K562 (cell line): ENCODE measurements around the gene NGDN. TPM values are rescaled to one million over a fixed set of nuclear protein-coding genes. Genes with fewer than 3 reads are reported as not detected.
A peak's percentile ranks its signal among the peaks of the same experiment; 100 is the strongest.

Experiments
- ATAC-seq: fragments of 200-7000 bp; cut with Tn5 transposase; 3 replicates; pipeline ENCODE4 v1.9.1; 2020; ENCODE audit warnings: moderate library complexity
- BruUV-seq: library from RNA; stranded (reverse); fragments of 400-500 nt; replicated peaks from 2 replicates; lab custom pipeline; 2021; lab: Mats Ljungman, UMichigan
- CTCF ChIA-PET: fragments of 300-600 bp; formaldehyde crosslinking; extraction: SDS; loops from one replicate; lab custom pipeline; 2021; ENCODE audit warnings: low intra/inter-chr PET ratio; lab: Yijun Ruan, JAX
- POLR2A ChIA-PET: fragments of 300-600, 350-650 bp; sonication (Branson Sonifier 250); formaldehyde crosslinking; extraction: SDS; loops from one replicate; lab custom pipeline; 2021; ENCODE audit warnings: antibody characterized with exemption, inconsistent platforms; lab: Yijun Ruan, JAX
- DNase-seq, 4 experiments: peaks; one replicate each; pipeline versions ENCODE4 v3.0.0 to v3.0.0-alpha.2; 2011 to 2018; ENCODE audit warnings: low spot score in 3 of 4, mixed read lengths in 3 of 4; ENCODE audit errors: extremely low read depth in 1 of 4
- FAIRE-seq: peaks from 2 replicates; lab custom pipeline; 2011; peaks lifted over from hg19 to GRCh38; lab: Jason Lieb, UNC
- H2AFZ ChIP-seq: 2 replicates; pipeline ENCODE4 v1.6.0; 2011; ENCODE audit warnings: low read depth, low read length, control low read depth, inconsistent platforms
- H3K27ac ChIP-seq: fragments of 200-600 bp; 3 replicates; pipeline ENCODE4 v1.8.0; 2011; ENCODE audit warnings: low read depth, mild to moderate bottlenecking, control low read depth, inconsistent platforms, low read length, moderate library complexity, mixed read lengths; ENCODE audit errors: extremely low read depth
- H3K27me3 ChIP-seq, 2 experiments: fragments of 300-600 bp in 1 of 2; 2 replicates in 1 of 2; 3 replicates in 1 of 2; pipeline versions ENCODE4 v1.6.0 to v1.8.0; 2011; ENCODE audit warnings: inconsistent platforms in 2 of 2, low read length in 2 of 2, mild to moderate bottlenecking in 1 of 2, mixed read lengths in 1 of 2, moderate library complexity in 1 of 2; ENCODE audit not compliant: control insufficient read depth in 2 of 2, insufficient read depth in 2 of 2
- H3K36me3 ChIP-seq: fragments of 300-600 bp; 3 replicates; pipeline ENCODE4 v1.8.0; 2011; ENCODE audit warnings: mild to moderate bottlenecking, low read length, inconsistent platforms; ENCODE audit not compliant: control insufficient read depth, insufficient read depth
- H3K4me1 ChIP-seq, 2 experiments: fragments of 200-600 bp in 1 of 2; replicated peaks in 1 of 2; 2 replicates in 1 of 2; 3 replicates in 1 of 2; pipeline versions ENCODE4 v1.5.1 to v1.8.0; 2011; ENCODE audit warnings: inconsistent platforms in 2 of 2, low read length in 2 of 2, mild to moderate bottlenecking in 1 of 2, mixed read lengths in 1 of 2, moderate library complexity in 1 of 2; ENCODE audit not compliant: control insufficient read depth in 2 of 2, insufficient read depth in 2 of 2
- H3K4me2 ChIP-seq: 2 replicates; pipeline ENCODE4 v1.6.1; 2011; ENCODE audit warnings: low read length, control low read depth, inconsistent platforms, mixed read lengths; ENCODE audit not compliant: insufficient read depth
- H3K4me3 ChIP-seq: fragments of 200-600 bp; sonication (generic), shearing (Covaris generic); 2 replicates; pipeline ENCODE4 v1.5.1; 2016; ENCODE audit warnings: control low read depth, inconsistent platforms
- H3K79me2 ChIP-seq: fragments of 200-600 bp; 3 replicates; pipeline ENCODE4 v1.8.0; 2011; ENCODE audit warnings: low read length, inconsistent platforms; ENCODE audit not compliant: control insufficient read depth, insufficient read depth
- H3K9ac ChIP-seq, 2 experiments: 2 replicates each; pipeline versions ENCODE4 v1.6.0 to v1.6.1; 2011; ENCODE audit warnings: low read depth in 2 of 2, low read length in 2 of 2, control low read depth in 1 of 2, inconsistent platforms in 1 of 2, mild to moderate bottlenecking in 1 of 2, mixed read lengths in 1 of 2; ENCODE audit not compliant: insufficient read depth in 1 of 2
- H3K9me1 ChIP-seq: one replicate; pipeline ENCODE4 v1.6.0; 2011; ENCODE audit warnings: inconsistent platforms, mild to moderate bottlenecking, low read length, moderate library complexity; ENCODE audit not compliant: control insufficient read depth, insufficient read depth
- H3K9me3 ChIP-seq: replicated peaks from 2 replicates; pipeline ENCODE4 v1.5.1; 2011; ENCODE audit warnings: low read depth, low read length, inconsistent platforms; ENCODE audit not compliant: control insufficient read depth, insufficient read depth
- H4K20me1 ChIP-seq: replicated peaks from 2 replicates; pipeline ENCODE4 v1.6.1; 2011; ENCODE audit warnings: low read length, inconsistent platforms, mixed read lengths; ENCODE audit not compliant: control insufficient read depth, insufficient read depth
- CBFA2T3 ChIP-seq: fragments of 450-650 bp; IDR thresholded peaks from 2 replicates; pipeline ENCODE4 v1.6.1; 2017
- FOXJ3 ChIP-seq: sonication (generic); formaldehyde crosslinking; IDR thresholded peaks from 2 replicates; pipeline ENCODE4 v1.4.0; 2020; ENCODE audit warnings: mild to moderate bottlenecking, missing genetic modification reagents
- HIVEP1 ChIP-seq: fragments of 250-450 bp; sonication (Bioruptor Pico); IDR thresholded peaks from 2 replicates; pipeline ENCODE4 v1.4.0; 2020; ENCODE audit warnings: mild to moderate bottlenecking
- HMG20A ChIP-seq: fragments of 450-650 bp; formaldehyde crosslinking; conservative IDR thresholded peaks from 2 replicates; pipeline ENCODE4 v1.4.0; 2020; ENCODE audit warnings: mild to moderate bottlenecking, mixed read lengths
- MEIS2 ChIP-seq: fragments of 450-650 bp; IDR thresholded peaks from 2 replicates; pipeline ENCODE4 v1.6.1; 2014; ENCODE audit warnings: mild to moderate bottlenecking; ENCODE audit not compliant: partially characterized antibody
- MXI1 ChIP-seq: IDR thresholded peaks from 2 replicates; pipeline ENCODE4 v1.6.1; 2011; ENCODE audit warnings: low read depth, mild to moderate bottlenecking, improper control_type of control experiment, low read length
- POLR3A ChIP-seq: IDR thresholded peaks from 2 replicates; pipeline ENCODE4 v1.6.1; 2011; ENCODE audit warnings: borderline replicate concordance, mild to moderate bottlenecking, moderate library complexity; ENCODE audit not compliant: insufficient read length, insufficient read depth; ENCODE audit errors: extremely low read depth
- PTTG1 ChIP-seq: fragments of 450-650 bp; IDR thresholded peaks from 2 replicates; pipeline ENCODE4 v1.6.1; 2016; ENCODE audit warnings: low read depth, mild to moderate bottlenecking, missing genetic modification characterization, missing compliant biosample characterization
- TGIF2 ChIP-seq: sonication (generic); formaldehyde crosslinking; IDR thresholded peaks from 2 replicates; pipeline ENCODE4 v1.8.1; 2022; ENCODE audit warnings: mild to moderate bottlenecking, missing genetic modification reagents, moderate library complexity
- ZNF175 ChIP-seq: fragments of 200-800 bp; sonication (Bioruptor generic); IDR thresholded peaks from 2 replicates; pipeline ENCODE4 v1.6.1; 2016; ENCODE audit warnings: low read depth, mild to moderate bottlenecking, missing genetic modification characterization, missing compliant biosample characterization
- ZNF23 ChIP-seq: fragments of 250-450 bp; sonication (Bioruptor Pico); IDR thresholded peaks from 2 replicates; pipeline ENCODE4 v1.4.0; 2020; ENCODE audit warnings: mild to moderate bottlenecking
- WGBS: fragments of 100-300 bp; shearing (Covaris generic); methylation state at CpG from one replicate; pipeline ENCODE4 v1.1.6; 2016; ENCODE audit warnings: low coverage, mixed read lengths; ENCODE audit not compliant: insufficient coverage; ENCODE audit errors: missing lambda C conversion rate; 5-methylcytosine and 5-hydroxymethylcytosine counted together
- in situ Hi-C: fragments of 300-500 bp; cut with MboI; formaldehyde crosslinking; loops from 4 replicates; pipeline ENCODE4 v1.15.0; 2018; ENCODE audit warnings: inconsistent platforms, mixed read lengths
- intact Hi-C: fragments of 100-400 bp; cut with micrococcal nuclease; formaldehyde crosslinking; loops from 2 replicates; pipeline ENCODE4 v1.14.2; 2022
- polyA plus RNA-seq, 8 experiments: library from polyadenylated mRNA; depleted of rRNA in 4 of 8; stranded (reverse) in 5 of 8; unstranded in 3 of 8; fragments of >200 nt; fragmentation: Nextera tagmentation in 2 of 8; fragmentation: Illumina TruSeq in 1 of 8; extraction: Ambion mirVana in 2 of 8; extraction: Trizol in 1 of 8; gene quantifications; 2 replicates each; pipeline versions ENCODE4 v1.2.1 to v1.2.3, GENCODE V29; 2011 to 2014; ENCODE audit warnings: inconsistent platforms in 1 of 8, missing spikeins in 1 of 8
- total RNA-seq, 7 experiments: library from RNA; depleted of rRNA in 6 of 7; stranded (reverse); fragments of >200 nt in 6 of 7; fragmentation: Illumina TruSeq in 2 of 7; extraction: Trizol in 2 of 7; gene quantifications; 2 replicates each; pipeline versions ENCODE4 v1.2.1 to v1.2.3, GENCODE V29; 2011 to 2021; ENCODE audit warnings: low replicate concordance in 1 of 7
- TF ChIP-seq, protein P1 (sequence below): fragments of 450-650 bp; formaldehyde crosslinking; IDR thresholded peaks from 2 replicates; pipeline ENCODE4 v1.4.0; 2020; ENCODE audit warnings: mild to moderate bottlenecking, moderate library complexity
- TF ChIP-seq, protein P2 (sequence below): sonication (generic); formaldehyde crosslinking; IDR thresholded peaks from 2 replicates; pipeline ENCODE4 v1.8.1; 2023; ENCODE audit warnings: mild to moderate bottlenecking, missing genetic modification reagents

Gene NGDN
- total and polyA plus RNA-seq, 9 of the 15 experiments (the other 6 are each of a cell fraction or from before 2014, with no cell fraction given) = 42.9 to 195 (median 74.9) TPM

DNA sequence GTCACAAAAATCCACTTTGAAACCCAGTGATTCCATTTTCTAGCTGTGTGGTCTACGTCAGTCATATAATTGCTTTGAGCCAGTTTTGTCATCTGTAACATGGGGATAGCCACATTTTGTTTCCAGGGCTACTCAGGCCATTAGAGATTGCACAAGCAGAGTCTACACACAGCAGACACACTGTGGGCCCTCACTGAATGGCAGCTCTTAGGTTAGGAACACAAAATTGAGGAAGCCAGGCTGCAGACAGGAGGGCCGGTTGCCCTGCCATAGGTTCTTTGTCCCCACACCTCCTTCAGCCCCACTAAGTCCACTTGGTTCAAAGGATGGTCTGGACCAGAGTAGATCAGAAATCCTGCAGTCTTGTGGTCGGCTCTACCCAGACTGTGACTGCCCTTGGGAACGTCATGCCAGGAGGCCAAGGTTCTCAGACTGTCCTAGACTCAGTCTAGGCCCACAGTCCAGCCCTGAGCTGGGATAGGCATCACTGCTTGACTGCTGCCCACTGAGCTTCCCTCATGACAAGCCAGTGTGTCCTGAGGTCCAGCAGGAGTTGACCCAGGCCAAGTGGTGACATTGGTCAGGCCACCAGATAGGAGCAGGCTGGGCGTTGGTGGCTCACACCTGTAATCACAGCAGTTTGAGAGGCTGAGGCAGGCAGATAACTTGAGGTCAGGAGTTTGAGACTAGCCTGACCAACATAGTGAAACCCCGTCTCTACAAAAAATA lies 30.2 kb upstream of the NGDN start:
- Histone ChIP-seq H3K36me3 (no peaks in the 10 kb centered on the region), H3K9me1 (no peaks in the 10 kb centered on the region), H3K9ac (no peak overlapping the region), H4K20me1 (no peaks in the 10 kb centered on the region), H3K27me3 (no peaks in the 10 kb centered on the region), H3K4me2 (no peak overlapping the region), H3K4me3 (no peak overlapping the region), H2AFZ (peak overlapping the region; percentile 82), H3K27ac (no peak overlapping the region), H3K9me3 (no peaks in the 10 kb centered on the region), H3K4me1 (peaks cover 31 to 44% of the 10 kb centered on the region in 2 experiments; a peak in 4 of 5 replicates), H3K79me2 (no peaks in the 10 kb centered on the region)
- intact Hi-C loops (no loop called here), in situ Hi-C loops (no loop called here)
- FAIRE-seq (no peak), DNase-seq (no peak), ATAC-seq (no peak)
- TF ChIP-seq CBFA2T3 = peak; percentile 31; the same call in 1 of the 2 replicates
- TF ChIP-seq ZNF23 (CRISPR knock-in tag) = no peak
- ChIA-PET CTCF (interaction anchor here (0.6 kb wide), 1 partner anchor 105 kb away, joined by 3 read pairs; no protein-coding TSS in a partner anchor), POLR2A (interaction anchor here (0.6 kb wide), 1 partner anchor 655 kb away, joined by 3 read pairs; the partner anchor contains the start of gene PCK2)
- WGBS = 62% methylated on average over 5 of the region's 6 CpGs
- no TSS peak for BruUV-seq

DNA sequence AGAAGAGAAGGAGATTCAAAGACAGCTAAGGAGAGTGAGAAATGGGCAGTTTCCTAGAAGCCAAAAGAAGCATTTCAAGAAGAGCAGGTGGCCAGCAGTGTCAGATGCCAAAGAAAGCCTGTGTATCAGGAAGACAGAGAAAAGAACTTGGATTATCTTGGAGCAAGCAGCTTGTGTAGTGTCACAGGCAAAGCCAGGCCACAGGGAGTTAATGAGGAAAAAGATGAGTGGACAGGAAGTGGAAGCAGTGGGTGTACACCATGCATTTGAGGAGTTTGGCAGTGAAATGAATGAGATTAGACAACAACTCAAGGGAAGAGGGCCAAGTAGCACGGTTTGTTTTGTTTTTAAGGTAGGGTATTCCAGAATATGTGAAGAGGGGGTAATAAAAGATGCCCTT lies 28.4 kb upstream of the NGDN start:
- Histone ChIP-seq H3K9ac (no peak overlapping the region), H3K4me2 (no peak overlapping the region; the same call in 1 of the 2 replicates), H2AFZ (peak overlapping the region; percentile 81), H3K9me1 (no peaks in the 10 kb centered on the region), H3K79me2 (no peaks in the 10 kb centered on the region), H3K4me1 (peaks cover 26 to 44% of the 10 kb centered on the region in 2 experiments; a peak in 4 of 5 replicates), H3K4me3 (no peak overlapping the region), H3K27ac (peak overlapping the region; percentile 48; the same call in 1 of the 3 replicates), H4K20me1 (no peaks in the 10 kb centered on the region), H3K27me3 (no peaks in the 10 kb centered on the region), H3K9me3 (no peaks in the 10 kb centered on the region), H3K36me3 (no peaks in the 10 kb centered on the region)
- 0% methylated on average over 1 of the region's 1 CpG for WGBS
- ATAC-seq (peak; percentile 20; the same call in 1 of the 3 replicates), DNase-seq (peak in 2 of 4 experiments; percentile 27 to 60), FAIRE-seq (peak; percentile 29)
- ChIA-PET POLR2A (no interaction called here), CTCF (no interaction called here)
- in situ Hi-C loops = no loop called here
- no TSS peak for BruUV-seq
- intact Hi-C loops = no loop called here
- TF ChIP-seq TGIF2 (CRISPR knock-in tag) (no peak), HMG20A (CRISPR knock-in tag) (no peak), FOXJ3 (no peak), PTTG1 (no peak), POLR3A (no peak), HIVEP1 (CRISPR knock-in tag) (no peak), MXI1 (no peak), MEIS2 (no peak), ZNF175 (CRISPR knock-in tag) (0 out of 2 replicates have a peak, but pooled peaks have one; percentile 51)
- TF ChIP-seq, protein P1, sequence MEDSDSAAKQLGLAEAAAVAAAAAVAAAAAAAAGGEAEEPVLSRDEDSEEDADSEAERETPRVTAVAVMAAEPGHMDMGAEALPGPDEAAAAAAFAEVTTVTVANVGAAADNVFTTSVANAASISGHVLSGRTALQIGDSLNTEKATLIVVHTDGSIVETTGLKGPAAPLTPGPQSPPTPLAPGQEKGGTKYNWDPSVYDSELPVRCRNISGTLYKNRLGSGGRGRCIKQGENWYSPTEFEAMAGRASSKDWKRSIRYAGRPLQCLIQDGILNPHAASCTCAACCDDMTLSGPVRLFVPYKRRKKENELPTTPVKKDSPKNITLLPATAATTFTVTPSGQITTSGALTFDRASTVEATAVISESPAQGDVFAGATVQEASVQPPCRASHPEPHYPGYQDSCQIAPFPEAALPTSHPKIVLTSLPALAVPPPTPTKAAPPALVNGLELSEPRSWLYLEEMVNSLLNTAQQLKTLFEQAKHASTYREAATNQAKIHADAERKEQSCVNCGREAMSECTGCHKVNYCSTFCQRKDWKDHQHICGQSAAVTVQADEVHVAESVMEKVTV = no peak
- TF ChIP-seq, protein P2, sequence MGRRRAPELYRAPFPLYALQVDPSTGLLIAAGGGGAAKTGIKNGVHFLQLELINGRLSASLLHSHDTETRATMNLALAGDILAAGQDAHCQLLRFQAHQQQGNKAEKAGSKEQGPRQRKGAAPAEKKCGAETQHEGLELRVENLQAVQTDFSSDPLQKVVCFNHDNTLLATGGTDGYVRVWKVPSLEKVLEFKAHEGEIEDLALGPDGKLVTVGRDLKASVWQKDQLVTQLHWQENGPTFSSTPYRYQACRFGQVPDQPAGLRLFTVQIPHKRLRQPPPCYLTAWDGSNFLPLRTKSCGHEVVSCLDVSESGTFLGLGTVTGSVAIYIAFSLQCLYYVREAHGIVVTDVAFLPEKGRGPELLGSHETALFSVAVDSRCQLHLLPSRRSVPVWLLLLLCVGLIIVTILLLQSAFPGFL (CRISPR knock-in tag) = no peak
